Measurements from ENCODE around the gene MACROD1. TPM values are rescaled to one million over a fixed set of nuclear protein-coding genes. Genes with fewer than 3 reads are reported as not detected.

MACROD1 gene
- total RNA-seq, 6 experiments from 2014 or later, result 11.8 to 17.0 (median 13.1) TPM

DNA sequence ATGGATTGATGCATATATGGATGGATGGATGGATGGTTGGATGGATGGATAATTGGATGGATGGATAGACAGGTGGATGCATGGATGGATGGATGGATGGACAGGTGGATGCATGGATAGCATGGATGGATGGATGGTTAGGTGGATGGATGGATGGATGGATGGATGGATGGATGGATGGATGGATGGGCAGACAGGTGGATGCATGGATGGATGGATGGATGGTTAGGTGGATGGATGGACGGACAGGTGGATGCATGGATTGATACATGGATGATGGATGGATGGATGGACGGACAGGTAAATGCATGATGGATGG, 52.5 kb downstream of the MACROD1 start:
- Mint-ChIP-seq H3K27ac (no peak overlapping the region), H3K27me3 (ENCODE audit: insufficient read depth) (peaks cover 2% of the 10 kb centered on the region; the same call in 1 of the 2 replicates), H3K9me3 (no peaks in the 10 kb centered on the region), H3K4me3 (no peak overlapping the region), H3K4me1 (ENCODE audit: low read depth) (no peaks in the 10 kb centered on the region), H3K36me3 (ENCODE audit: low read depth) (no peaks in the 10 kb centered on the region)
- TF ChIP-seq, protein P1, sequence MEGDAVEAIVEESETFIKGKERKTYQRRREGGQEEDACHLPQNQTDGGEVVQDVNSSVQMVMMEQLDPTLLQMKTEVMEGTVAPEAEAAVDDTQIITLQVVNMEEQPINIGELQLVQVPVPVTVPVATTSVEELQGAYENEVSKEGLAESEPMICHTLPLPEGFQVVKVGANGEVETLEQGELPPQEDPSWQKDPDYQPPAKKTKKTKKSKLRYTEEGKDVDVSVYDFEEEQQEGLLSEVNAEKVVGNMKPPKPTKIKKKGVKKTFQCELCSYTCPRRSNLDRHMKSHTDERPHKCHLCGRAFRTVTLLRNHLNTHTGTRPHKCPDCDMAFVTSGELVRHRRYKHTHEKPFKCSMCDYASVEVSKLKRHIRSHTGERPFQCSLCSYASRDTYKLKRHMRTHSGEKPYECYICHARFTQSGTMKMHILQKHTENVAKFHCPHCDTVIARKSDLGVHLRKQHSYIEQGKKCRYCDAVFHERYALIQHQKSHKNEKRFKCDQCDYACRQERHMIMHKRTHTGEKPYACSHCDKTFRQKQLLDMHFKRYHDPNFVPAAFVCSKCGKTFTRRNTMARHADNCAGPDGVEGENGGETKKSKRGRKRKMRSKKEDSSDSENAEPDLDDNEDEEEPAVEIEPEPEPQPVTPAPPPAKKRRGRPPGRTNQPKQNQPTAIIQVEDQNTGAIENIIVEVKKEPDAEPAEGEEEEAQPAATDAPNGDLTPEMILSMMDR (IDR thresholded peaks at IDR 0.05), result no peak
- no peak for DNase-seq

GRCh38 chr11:64112771-64113461, 53.0 kb downstream of the MACROD1 start:
- Mint-ChIP-seq H3K27ac (no peak overlapping the region), H3K36me3 (ENCODE audit: low read depth) (no peaks in the 10 kb centered on the region), H3K4me3 (no peak overlapping the region), H3K4me1 (ENCODE audit: low read depth) (no peaks in the 10 kb centered on the region), H3K9me3 (no peaks in the 10 kb centered on the region), H3K27me3 (ENCODE audit: insufficient read depth) (peaks cover 2% of the 10 kb centered on the region; the same call in 1 of the 2 replicates)
- TF ChIP-seq, protein P1 (IDR thresholded peaks at IDR 0.05), result no peak
- DNase-seq, result no peak

- no peak for DNase-seq
- Mint-ChIP-seq H3K4me3 (no peak overlapping the region), H3K9me3 (no peaks in the 10 kb centered on the region), H3K27me3 (ENCODE audit: insufficient read depth) (peaks cover 3% of the 10 kb centered on the region), H3K4me1 (ENCODE audit: low read depth) (no peaks in the 10 kb centered on the region), H3K36me3 (ENCODE audit: low read depth) (no peaks in the 10 kb centered on the region), H3K27ac (no peak overlapping the region)
- TF ChIP-seq, protein P1 (IDR thresholded peaks at IDR 0.05), result no peak
These were observed 55.2 kb downstream of the MACROD1 start for GRCh38 chr11:64110465-64111375.

DNA sequence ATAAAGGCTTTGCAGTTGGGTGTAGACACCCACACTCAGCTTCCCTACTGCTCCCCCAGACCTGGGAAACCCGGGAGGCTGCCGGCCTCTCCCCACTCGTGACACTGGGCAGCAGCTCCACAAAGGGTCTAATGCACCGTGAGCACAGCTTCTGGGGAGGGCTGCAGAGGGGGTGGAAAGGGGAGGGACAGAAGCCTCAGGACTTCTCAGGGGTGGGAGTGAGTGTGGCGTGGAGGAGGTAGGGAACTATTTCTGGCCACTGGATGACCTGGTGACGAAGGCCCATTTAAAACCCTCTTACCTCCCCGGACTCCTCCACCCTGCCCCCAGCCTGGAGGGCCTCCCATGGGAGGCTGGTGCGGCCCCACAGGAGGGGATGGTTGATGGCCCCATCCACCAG, 56.6 kb downstream of the MACROD1 start:
- TF ChIP-seq, protein P1 (IDR thresholded peaks at IDR 0.05), result no peak
- H3K4me1 Mint-ChIP-seq (ENCODE audit: low read depth), result no peaks in the 10 kb centered on the region
- H3K4me3 Mint-ChIP-seq, result no peak overlapping the region
- no peak overlapping the region for H3K27ac Mint-ChIP-seq
- peaks cover 3% of the 10 kb centered on the region for H3K27me3 Mint-ChIP-seq (ENCODE audit: insufficient read depth)
- H3K9me3 Mint-ChIP-seq, result no peaks in the 10 kb centered on the region
- no peaks in the 10 kb centered on the region for H3K36me3 Mint-ChIP-seq (ENCODE audit: low read depth)
- no peak for DNase-seq

- Mint-ChIP-seq H3K27ac (no peak overlapping the region), H3K4me1 (ENCODE audit: low read depth) (peaks cover under 1% of the 10 kb centered on the region; the same call in 1 of the 2 replicates), H3K27me3 (ENCODE audit: insufficient read depth) (peaks cover 8% of the 10 kb centered on the region), H3K9me3 (no peaks in the 10 kb centered on the region), H3K4me3 (no peak overlapping the region), H3K36me3 (ENCODE audit: low read depth) (no peaks in the 10 kb centered on the region)
- TF ChIP-seq, protein P1 (IDR thresholded peaks at IDR 0.05), result no peak
- DNase-seq, result no peak
These were observed 58.6 kb downstream of the MACROD1 start for GRCh38 chr11:64107303-64107702.
